Measurements from ENCODE around the gene UGGT1. TPM values are rescaled to one million over a fixed set of nuclear protein-coding genes. Genes with fewer than 3 reads are reported as not detected.

Gene UGGT1
- total and polyA plus RNA-seq, 2 donors (not counting 3 experiments of a cell fraction or from before 2014, with no cell fraction given): 27.6 to 83.2 TPM

GRCh38 chr2:128187032-128187654, 96.1 kb downstream of the UGGT1 start:
- CTCF ChIA-PET: interaction anchor here (1.5 to 1.6 kb wide), 2 partner anchors 8 to 17 kb away, joined by 6 read pairs; no protein-coding TSS in a partner anchor
- H3K79me2 ChIP-seq (ENCODE audit: control insufficient read depth, insufficient read depth, low read length): no peaks in the 10 kb centered on the region
- FAIRE-seq: peak; percentile 84
- H3K9me1 ChIP-seq (replicated peaks; ENCODE audit: control insufficient read depth, extremely low read depth, insufficient read depth, low read length): no peaks in the 10 kb centered on the region
- peak; percentile 85 for DNase-seq (ENCODE audit: low read depth, low spot score)
- peak overlapping the region; percentile 38 for H3K9ac ChIP-seq (replicated peaks; ENCODE audit: extremely low read depth, insufficient read depth, low read length)
- POLR2A ChIA-PET: no interaction called here
- no peak overlapping the region for H3K4me3 ChIP-seq (replicated peaks in 1 of 3; ENCODE audit: insufficient read depth in 1 of 3, low read depth in 1 of 3, low read length in 3 of 3)
- H3K4me2 ChIP-seq (ENCODE audit: insufficient read depth, low read length): peak overlapping the region; percentile 54
- peaks cover 8 to 12% of the 10 kb centered on the region in 2 experiments for H3K36me3 ChIP-seq (ENCODE audit: control insufficient read depth in 2 of 2, extremely low read depth in 1 of 2, insufficient read depth in 2 of 2, low read length in 2 of 2)
- peaks cover 10% of the 10 kb centered on the region for H3K4me1 ChIP-seq (ENCODE audit: control insufficient read depth, extremely low read depth, insufficient read depth, low read length)
- H3K27me3 ChIP-seq (ENCODE audit: control insufficient read depth in 2 of 2, insufficient read depth in 2 of 2, low read length in 2 of 2): no peaks in the 10 kb centered on the region
- TF ChIP-seq FOS (IDR thresholded peaks at IDR 0.05; ENCODE audit: borderline replicate concordance, insufficient read depth, low read length): peak; percentile 37
- TF ChIP-seq EZH2 (IDR thresholded peaks at IDR 0.05; ENCODE audit: borderline replicate concordance, low read depth, low read length, severe bottlenecking): no peak
- peak; percentile 16 for TF ChIP-seq GATA2 (IDR thresholded peaks at IDR 0.05; ENCODE audit: insufficient read depth, insufficient read length, low read depth, low read length)
- no peak for TF ChIP-seq POLR2AphosphoS5 (IDR thresholded peaks at IDR 0.05; ENCODE audit: insufficient read depth, low read depth, low read length)
- peak; percentile 9 for TF ChIP-seq JUN (IDR thresholded peaks at IDR 0.05; ENCODE audit: borderline replicate concordance, insufficient read depth, insufficient read length, low read depth)
- peak overlapping the region; percentile 75 for H2AFZ ChIP-seq (ENCODE audit: low read depth, low read length)
- dilution Hi-C loops (cut with MboI; ENCODE audit: extremely low pct_ligation_motif_present, low sequenced_read_pairs): no loop called here
- intact Hi-C loops (cut with micrococcal nuclease): loop anchor here (10.0 kb wide), 1 partner anchor 548 kb away; no protein-coding TSS in a partner anchor
- peak overlapping the region; percentile 81 for H3K27ac ChIP-seq (ENCODE audit: insufficient read depth, low read depth, low read length)
- BruUV-seq (replicated peaks): no TSS peak
- no peaks in the 10 kb centered on the region for H4K20me1 ChIP-seq (replicated peaks; ENCODE audit: control insufficient read depth, extremely low read depth, insufficient read depth, low read length)
- no peaks in the 10 kb centered on the region for H3K9me3 ChIP-seq (replicated peaks; ENCODE audit: control insufficient read depth, insufficient read depth, low read length)

- TF ChIP-seq MYC (IDR thresholded peaks at IDR 0.05; ENCODE audit: low read depth, low read length) (no peak), POLR2A (IDR thresholded peaks at IDR 0.05; ENCODE audit: low read depth, low read length) (no peak), FOS (IDR thresholded peaks at IDR 0.05; ENCODE audit: borderline replicate concordance, insufficient read depth, low read length) (no peak), GATA2 (IDR thresholded peaks at IDR 0.05; ENCODE audit: insufficient read depth, insufficient read length, low read depth, low read length) (no peak), MAX (IDR thresholded peaks at IDR 0.05; ENCODE audit: insufficient read depth, insufficient read length) (no peak), POLR2AphosphoS5 (IDR thresholded peaks at IDR 0.05; ENCODE audit: insufficient read depth, low read depth, low read length) (no peak), CTCF (IDR thresholded peaks at IDR 0.05; ENCODE audit: extremely low read depth in 1 of 2, insufficient read depth in 1 of 2, low read depth in 1 of 2, low read length in 2 of 2) (no peak), JUN (IDR thresholded peaks at IDR 0.05; ENCODE audit: borderline replicate concordance, insufficient read depth, insufficient read length, low read depth) (no peak), EZH2 (IDR thresholded peaks at IDR 0.05; ENCODE audit: borderline replicate concordance, low read depth, low read length, severe bottlenecking) (no peak)
- DNase-seq (ENCODE audit: low read depth, low spot score): peak; percentile 33
- Histone ChIP-seq H3K9ac (replicated peaks; ENCODE audit: extremely low read depth, insufficient read depth, low read length) (no peak overlapping the region), H3K4me2 (ENCODE audit: insufficient read depth, low read length) (no peak overlapping the region), H3K4me3 (replicated peaks in 1 of 3; ENCODE audit: insufficient read depth in 1 of 3, low read depth in 1 of 3, low read length in 3 of 3) (no peak overlapping the region), H3K36me3 (ENCODE audit: control insufficient read depth in 2 of 2, extremely low read depth in 1 of 2, insufficient read depth in 2 of 2, low read length in 2 of 2) (peaks cover 2 to 5% of the 10 kb centered on the region in 2 experiments), H4K20me1 (replicated peaks; ENCODE audit: control insufficient read depth, extremely low read depth, insufficient read depth, low read length) (no peaks in the 10 kb centered on the region), H3K27ac (ENCODE audit: insufficient read depth, low read depth, low read length) (no peak overlapping the region), H2AFZ (ENCODE audit: low read depth, low read length) (no peak overlapping the region), H3K9me3 (replicated peaks; ENCODE audit: control insufficient read depth, insufficient read depth, low read length) (no peaks in the 10 kb centered on the region), H3K9me1 (replicated peaks; ENCODE audit: control insufficient read depth, extremely low read depth, insufficient read depth, low read length) (no peaks in the 10 kb centered on the region), H3K27me3 (ENCODE audit: control insufficient read depth in 2 of 2, insufficient read depth in 2 of 2, low read length in 2 of 2) (no peaks in the 10 kb centered on the region), H3K4me1 (ENCODE audit: control insufficient read depth, extremely low read depth, insufficient read depth, low read length) (peaks cover 17% of the 10 kb centered on the region), H3K79me2 (ENCODE audit: control insufficient read depth, insufficient read depth, low read length) (no peaks in the 10 kb centered on the region)
- FAIRE-seq: no peak
- ChIA-PET POLR2A (no interaction called here), CTCF (interaction anchor here (2.2 kb wide), 1 partner anchor 16 kb away, joined by 6 read pairs; no protein-coding TSS in a partner anchor)
- intact Hi-C loops (cut with micrococcal nuclease) (no loop called here), dilution Hi-C loops (cut with MboI; ENCODE audit: extremely low pct_ligation_motif_present, low sequenced_read_pairs) (no loop called here)
- no TSS peak for BruUV-seq (replicated peaks)
Measured at GRCh38 chr2:128195435-128195984, 104.5 kb downstream of the UGGT1 start.

All from endothelial cell of umbilical vein (primary cell).